GM12891 (cell line): ENCODE results near the gene YIF1A.

Experiments
- POLR2A ChIP-seq: IDR thresholded peaks from 2 replicates; pipeline ENCODE4 v1.6.1; 2011; ENCODE audit warnings: low read depth, low read length, control low read depth
- POLR2AphosphoS5 ChIP-seq: IDR thresholded peaks from 2 replicates; pipeline ENCODE4 v1.6.1; 2011; ENCODE audit warnings: low read depth, low read length, control low read depth
- POU2F2 ChIP-seq: IDR thresholded peaks from 2 replicates; pipeline ENCODE4 v1.6.1; 2011; ENCODE audit warnings: low read depth, mild to moderate bottlenecking, control low read depth, low read length, moderate library complexity
- TAF1 ChIP-seq: IDR thresholded peaks from 2 replicates; pipeline ENCODE4 v1.6.1; 2011; ENCODE audit warnings: low read depth, low read length, control low read depth

GRCh38 chr11:66237867-66238266, 51.1 kb downstream of the YIF1A start:
- TF ChIP-seq TAF1: no peak
- TF ChIP-seq POLR2A: no peak
- no peak for TF ChIP-seq POLR2AphosphoS5
- no peak for TF ChIP-seq POU2F2
